ENCODE measurements around the gene NCR3LG1. TPM values are rescaled to one million over a fixed set of nuclear protein-coding genes. Genes with fewer than 3 reads are reported as not detected.
"Not testable (repeated sequence)": the region's sequence is repeated elsewhere in the genome, so short reads cannot be mapped to it uniquely, and the experiment has no call there.

Gene NCR3LG1
- total and polyA plus RNA-seq, 8 donors = 0.42 to 1.6 (median 0.97) TPM

- no peaks in the 10 kb centered on the region for H3K36me3 ChIP-seq
- intact Hi-C loops (cut with DNase I) = no loop called here
- H3K27me3 ChIP-seq = no peaks in the 10 kb centered on the region
- H3K4me1 ChIP-seq = no peaks in the 10 kb centered on the region
- FAIRE-seq (no peak), DNase-seq (peak in 5 of 6 donors; percentile 54 to 75 (median 70)), ATAC-seq (peak; percentile 93 to 99 (median 97))
- H3K27ac ChIP-seq = no peak overlapping the region
- 61 to 68% methylated on average over 11 of the region's 11 CpGs for WGBS, 2 donors
- no peak overlapping the region for H3K4me3 ChIP-seq
- no peaks in the 10 kb centered on the region for H3K9me3 ChIP-seq
- TF ChIP-seq CTCF (IDR thresholded peaks at IDR 0.05) = no peak
Observed at GRCh38 chr11:17423533-17424310, 72.1 kb downstream of the NCR3LG1 start.

GRCh38 chr11:17426233-17426632, 74.6 kb downstream of the NCR3LG1 start:
- H3K9me3 ChIP-seq; H3K4me1 ChIP-seq; ATAC-seq; H3K27ac ChIP-seq; H3K36me3 ChIP-seq; DNase-seq; FAIRE-seq; intact Hi-C loops (cut with DNase I); H3K27me3 ChIP-seq; H3K4me3 ChIP-seq: not testable (repeated sequence)
- WGBS, 2 donors = 80 to 84% methylated on average over 5 of the region's 5 CpGs

Other genes starting within 250 kb of the NCR3LG1 start
- 10 to 100 TPM; 17.3 to 33.2 (median 23.6) TPM for gene PIK3C2A, start 143.8 kb upstream of the NCR3LG1 start, total RNA-seq
- gene PIK3C2A, start 143.8 kb upstream of the NCR3LG1 start, polyA plus RNA-seq = 1 to 10 TPM; 5.4 to 9.1 TPM
- 100 to 1,000 TPM; 125 to 255 (median 160) TPM for gene NUCB2, start 75.1 kb upstream of the NCR3LG1 start, total RNA-seq
- gene NUCB2, start 75.1 kb upstream of the NCR3LG1 start, polyA plus RNA-seq = 100 to 1,000 TPM; 108 to 183 TPM
- 10 to 100 TPM in 4 of 6 donors, 1 to 10 TPM in 2; 5.0 to 12.4 (median 11.1) TPM for gene KCNJ11, start 36.9 kb downstream of the NCR3LG1 start, total RNA-seq
- gene KCNJ11, start 36.9 kb downstream of the NCR3LG1 start, polyA plus RNA-seq = 10 to 100 TPM in 1 of 2 donors, 1 to 10 TPM in 1; 9.9 to 17.7 TPM
- 10 to 100 TPM; 14.9 to 77.3 (median 38.4) TPM for gene ABCC8, start 125.0 kb downstream of the NCR3LG1 start, total RNA-seq
- gene ABCC8, start 125.0 kb downstream of the NCR3LG1 start, polyA plus RNA-seq = 100 to 1,000 TPM; 196 to 917 TPM
- gene USH1C, start 192.6 kb downstream of the NCR3LG1 start, total RNA-seq = 1 to 10 TPM; 3.5 to 9.8 (median 7.6) TPM
- 10 to 100 TPM; 10.1 to 44.3 TPM for gene USH1C, start 192.6 kb downstream of the NCR3LG1 start, polyA plus RNA-seq
- not detected for gene OTOG, start 195.5 kb downstream of the NCR3LG1 start, total RNA-seq
- not detected for gene OTOG, start 195.5 kb downstream of the NCR3LG1 start, polyA plus RNA-seq

All from pancreas (tissue), 10 donors.